Activated naive CD4-positive, alpha-beta T cell treated with Interleukin-2 at 50 U/mL for 16 hours (primary cell): Measurements from ENCODE around the gene GDF3.

Source experiments
- DNase-seq: peaks from one replicate; pipeline ENCODE4 v3.0.0-alpha.2; 2020

GDF3 gene

GRCh38 chr12:7666595-7666994, 29.0 kb downstream of the GDF3 start:
- DNase-seq, result no peak

GRCh38 chr12:7661741-7662140, 33.8 kb downstream of the GDF3 start:
- no peak for DNase-seq

- DNase-seq, result no peak
Measured at GRCh38 chr12:7656121-7656520, 39.5 kb downstream of the GDF3 start.

GRCh38 chr12:7650091-7650490, 45.5 kb downstream of the GDF3 start:
- DNase-seq, result no peak

- no peak for DNase-seq
Measured at GRCh38 chr12:7647071-7647470, 48.5 kb downstream of the GDF3 start.

- DNase-seq, result no peak
Measured at GRCh38 chr12:7646178-7646475, 49.4 kb downstream of the GDF3 start.

GRCh38 chr12:7645395-7646177, 50.0 kb downstream of the GDF3 start:
- DNase-seq, result peak; percentile 12

GRCh38 chr12:7642876-7643309, 52.7 kb downstream of the GDF3 start:
- peak; percentile 9 for DNase-seq

GRCh38 chr12:7642287-7642686, 53.3 kb downstream of the GDF3 start:
- no peak for DNase-seq

GRCh38 chr12:7640123-7640995, 55.2 kb downstream of the GDF3 start:
- DNase-seq, result peak; percentile 63
